Suppressor macrophage treated with lipopolysaccharide for 4 hours (primary cell): ENCODE results near the gene ABCF2.

Experiments
- DNase-seq: peaks from one replicate; pipeline ENCODE4 v3.0.0-alpha.2; 2020

Gene ABCF2

GRCh38 chr7:151168003-151168786, 58.8 kb downstream of the ABCF2 start:
- peak; percentile 64 for DNase-seq

- DNase-seq, result peak; percentile 24
These were observed 59.6 kb downstream of the ABCF2 start, which contains the start of gene GBX1 for GRCh38 chr7:151167197-151167961. Gene GBX1, minus strand, starts transcription at chr7:151167694. Its CDS starts 146 bp downstream, at chr7:151167548.

DNA sequence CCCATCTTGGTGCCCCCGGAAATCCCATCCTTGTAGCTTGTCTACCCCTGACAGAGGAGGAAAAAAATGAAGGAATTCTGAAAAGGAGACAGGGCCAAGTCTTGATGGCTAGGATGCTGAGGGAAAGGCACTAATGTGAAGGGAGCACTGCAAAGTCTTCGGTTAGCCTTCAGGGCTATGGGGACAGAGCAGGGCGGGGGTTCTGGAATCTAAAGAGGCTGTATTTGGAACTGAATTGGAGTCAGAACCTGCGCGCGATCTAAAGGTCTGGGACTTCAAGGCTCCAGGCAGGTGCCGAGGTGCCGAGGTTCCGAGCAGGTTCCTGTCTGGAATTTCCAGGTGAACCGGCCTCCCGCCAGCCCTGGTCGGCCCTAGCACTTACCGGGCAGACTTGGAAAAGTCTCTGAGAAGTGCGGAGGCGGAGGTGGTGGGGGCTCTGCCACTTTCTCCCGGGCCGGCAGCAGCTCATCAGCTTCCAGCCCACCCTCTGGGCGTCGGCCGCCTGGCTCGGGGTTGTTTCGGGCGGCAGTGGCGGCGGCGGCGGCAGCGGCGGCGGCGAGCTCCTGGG, 60.3 kb downstream of the ABCF2 start:
- no peak for DNase-seq
